ENCODE data around the gene NOX5.

DNA sequence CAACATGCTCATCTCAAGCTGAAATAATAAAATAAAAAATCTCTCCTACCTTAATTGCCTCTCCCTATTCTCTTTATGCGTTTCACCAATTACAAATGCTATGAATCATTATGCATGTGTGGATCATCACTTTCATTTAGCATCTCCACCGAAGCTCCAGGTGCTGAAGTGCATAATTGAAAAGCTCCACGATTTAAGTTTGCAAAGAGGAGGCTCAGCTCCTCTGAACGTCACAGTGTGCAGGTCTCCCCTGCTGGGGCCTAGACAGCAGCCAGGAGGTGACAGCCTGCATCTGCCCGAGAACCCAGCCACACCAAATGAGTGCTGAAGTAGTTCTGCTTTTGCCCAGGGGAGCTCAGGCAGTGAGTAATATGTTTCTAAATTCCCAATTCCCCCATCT is 85.4 kb downstream of the NOX5 start:
- TF ChIP-seq CTCF (conservative IDR thresholded peaks at IDR 0.05; ENCODE audit: low read length), result no peak
- no peak for TF ChIP-seq EZH2phosphoT487 (IDR thresholded peaks at IDR 0.05; ENCODE audit: borderline replicate concordance, low read depth, low read length)

All from OCI-LY7 (cell line).